M059J (cell line): ENCODE measurements around the gene OSGIN1. TPM values are rescaled to one million over a fixed set of nuclear protein-coding genes. Genes with fewer than 3 reads are reported as not detected.

Source experiments
- DNase-seq: peaks from one replicate; pipeline ENCODE4 v3.0.0-alpha.2; 2012; ENCODE audit warnings: low read depth
- total RNA-seq: library from RNA; depleted of rRNA; stranded (reverse); fragments of >200 nt; shearing (Covaris generic); gene quantifications from 2 replicates; pipeline ENCODE4 v1.2.3, GENCODE V29; 2014

The OSGIN1 gene
- total RNA-seq, 1 experiment from 2014 or later: 3.6 TPM

GRCh38 chr16:83958137-83958845, 5.3 kb downstream of the OSGIN1 start:
- DNase-seq: no peak

DNA sequence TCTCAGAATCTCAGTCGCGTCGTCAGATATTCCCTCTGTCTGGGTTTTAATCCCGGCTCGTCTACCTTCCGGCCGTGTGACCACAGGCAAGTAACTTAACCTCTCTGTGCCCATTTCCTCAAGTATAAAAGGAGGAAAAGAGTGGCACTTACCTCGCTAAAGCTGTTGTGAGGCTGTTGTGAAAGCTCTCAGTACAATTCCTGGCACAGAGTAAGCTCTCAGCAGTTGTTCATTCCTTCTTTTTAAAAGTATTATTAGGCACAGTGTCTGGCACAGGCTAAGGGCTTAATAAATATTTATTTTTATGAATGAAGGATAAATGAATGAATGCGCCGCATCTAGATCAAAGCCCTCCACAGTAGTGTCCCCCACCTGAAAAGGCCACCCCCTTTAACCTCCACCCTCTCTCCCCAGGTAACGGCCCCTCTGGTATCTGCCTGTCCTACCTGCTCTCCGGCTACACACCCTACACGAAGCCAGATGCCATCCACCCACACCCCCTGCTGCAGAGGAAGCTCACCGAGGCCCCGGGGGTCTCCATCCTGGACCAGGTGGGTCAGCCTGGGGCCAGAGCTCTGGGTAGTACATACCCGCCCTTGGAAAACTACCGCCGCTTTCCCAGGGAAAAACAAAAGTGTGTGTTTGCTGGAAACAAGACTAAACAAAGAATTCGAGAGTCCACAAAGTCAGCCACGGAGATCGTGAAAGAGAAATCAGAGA, 6.0 kb downstream of the OSGIN1 start:
- no peak for DNase-seq

DNA sequence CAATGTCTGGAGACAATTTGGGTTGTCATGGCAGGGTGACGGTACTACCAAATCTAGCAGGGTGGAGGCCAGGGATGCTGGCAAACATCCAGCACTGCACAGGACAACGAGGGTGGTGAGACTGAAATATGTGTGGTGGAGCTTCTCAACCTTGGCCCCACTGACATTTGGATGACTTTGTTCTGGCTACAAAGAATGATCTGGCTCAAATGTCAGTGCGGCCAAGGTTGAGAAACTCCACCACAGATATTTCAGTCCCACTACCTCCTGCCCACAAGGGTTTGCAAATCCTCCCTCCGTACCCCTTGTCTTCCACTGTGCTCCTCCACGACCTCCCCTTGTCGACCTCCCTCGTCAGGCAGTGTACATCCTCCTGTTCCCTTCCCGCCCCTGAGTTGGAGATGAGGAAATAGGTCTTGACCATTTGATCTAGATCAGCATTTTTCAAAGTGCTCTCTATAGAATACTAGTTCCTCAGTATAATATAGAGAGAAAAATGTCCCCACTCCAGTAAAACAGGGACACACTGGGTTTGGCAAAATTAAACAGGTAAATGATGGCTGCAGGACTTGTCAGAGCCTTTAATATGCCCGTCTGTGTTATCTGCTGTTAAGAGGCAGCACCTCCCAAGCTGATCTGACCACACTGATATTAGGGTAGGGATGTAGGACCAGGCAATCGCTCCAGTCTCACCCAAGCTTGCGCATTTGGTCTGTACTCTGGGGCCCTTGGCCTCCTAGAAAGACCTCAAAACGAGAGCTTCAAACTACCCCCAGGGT, 6.8 kb downstream of the OSGIN1 start:
- no peak for DNase-seq

DNA sequence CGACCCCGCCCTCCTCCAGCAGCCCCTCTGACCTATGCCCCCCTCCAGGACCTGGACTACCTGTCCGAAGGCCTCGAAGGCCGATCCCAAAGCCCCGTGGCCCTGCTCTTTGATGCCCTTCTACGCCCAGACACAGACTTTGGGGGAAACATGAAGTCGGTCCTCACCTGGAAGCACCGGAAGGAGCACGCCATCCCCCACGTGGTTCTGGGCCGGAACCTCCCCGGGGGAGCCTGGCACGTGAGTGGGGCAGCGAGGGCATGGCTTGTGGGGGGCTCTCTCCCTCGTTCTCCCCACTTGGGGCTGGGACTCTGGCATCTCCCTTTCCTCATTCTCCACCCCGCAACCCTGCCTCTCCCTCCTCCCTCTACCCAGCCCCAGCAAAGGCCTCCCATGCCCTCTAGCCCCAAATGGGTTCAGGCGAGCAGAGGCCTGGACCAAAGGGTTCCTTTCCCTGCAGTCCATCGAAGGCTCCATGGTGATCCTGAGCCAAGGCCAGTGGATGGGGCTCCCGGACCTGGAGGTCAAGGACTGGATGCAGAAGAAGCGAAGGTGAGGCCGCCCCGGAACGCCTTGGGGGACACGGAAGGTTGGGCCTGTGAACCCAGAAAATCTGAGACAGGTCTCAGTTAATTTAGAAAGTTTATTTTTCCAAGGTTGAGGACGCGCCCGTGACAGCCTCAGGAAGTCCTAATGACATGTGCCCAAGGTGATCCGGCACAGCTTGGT, 7.6 kb downstream of the OSGIN1 start:
- DNase-seq: no peak

DNA sequence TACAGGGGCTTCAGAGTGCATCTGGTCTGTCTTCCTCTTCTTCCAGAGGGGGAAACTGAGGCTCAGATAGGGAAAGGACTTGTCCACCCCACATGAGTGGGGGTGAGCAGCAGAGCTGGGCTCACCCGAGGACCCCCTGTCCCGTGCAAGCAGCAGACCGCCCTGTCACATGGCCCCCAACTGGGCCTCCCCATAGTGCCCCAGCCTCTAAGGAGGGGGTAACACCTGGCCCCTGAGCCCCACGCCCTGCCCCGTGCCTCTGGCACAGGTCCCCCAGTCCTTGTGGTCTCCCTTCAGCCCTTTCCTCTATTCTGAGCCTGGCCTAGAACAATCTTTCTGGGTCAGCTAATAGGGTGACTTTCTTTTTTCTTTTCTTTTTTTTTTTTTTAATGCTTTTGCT, 8.6 kb downstream of the OSGIN1 start:
- no peak for DNase-seq

- no peak for DNase-seq
These were observed 10.5 kb downstream of the OSGIN1 start for GRCh38 chr16:83963277-83964119.

GRCh38 chr16:83964684-83965443, 11.8 kb downstream of the OSGIN1 start:
- no peak for DNase-seq

DNA sequence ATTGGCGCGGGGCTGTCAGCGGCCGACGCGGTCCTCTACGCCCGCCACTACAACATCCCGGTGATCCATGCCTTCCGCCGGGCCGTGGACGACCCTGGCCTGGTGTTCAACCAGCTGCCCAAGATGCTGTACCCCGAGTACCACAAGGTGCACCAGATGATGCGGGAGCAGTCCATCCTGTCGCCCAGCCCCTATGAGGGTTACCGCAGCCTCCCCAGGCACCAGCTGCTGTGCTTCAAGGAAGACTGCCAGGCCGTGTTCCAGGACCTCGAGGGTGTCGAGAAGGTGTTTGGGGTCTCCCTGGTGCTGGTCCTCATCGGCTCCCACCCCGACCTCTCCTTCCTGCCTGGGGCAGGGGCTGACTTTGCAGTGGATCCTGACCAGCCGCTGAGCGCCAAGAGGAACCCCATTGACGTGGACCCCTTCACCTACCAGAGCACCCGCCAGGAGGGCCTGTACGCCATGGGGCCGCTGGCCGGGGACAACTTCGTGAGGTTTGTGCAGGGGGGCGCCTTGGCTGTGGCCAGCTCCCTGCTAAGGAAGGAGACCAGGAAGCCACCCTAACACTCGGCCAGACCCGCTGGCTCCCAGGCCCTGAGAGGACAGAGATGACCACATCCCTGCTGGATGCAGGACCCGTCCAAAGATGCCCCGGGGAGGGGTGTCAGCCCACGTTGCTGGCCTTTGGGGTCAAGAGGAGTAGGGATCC, 12.6 kb downstream of the OSGIN1 start:
- no peak for DNase-seq

GRCh38 chr16:83966153-83966696, 13.2 kb downstream of the OSGIN1 start:
- DNase-seq: no peak

DNA sequence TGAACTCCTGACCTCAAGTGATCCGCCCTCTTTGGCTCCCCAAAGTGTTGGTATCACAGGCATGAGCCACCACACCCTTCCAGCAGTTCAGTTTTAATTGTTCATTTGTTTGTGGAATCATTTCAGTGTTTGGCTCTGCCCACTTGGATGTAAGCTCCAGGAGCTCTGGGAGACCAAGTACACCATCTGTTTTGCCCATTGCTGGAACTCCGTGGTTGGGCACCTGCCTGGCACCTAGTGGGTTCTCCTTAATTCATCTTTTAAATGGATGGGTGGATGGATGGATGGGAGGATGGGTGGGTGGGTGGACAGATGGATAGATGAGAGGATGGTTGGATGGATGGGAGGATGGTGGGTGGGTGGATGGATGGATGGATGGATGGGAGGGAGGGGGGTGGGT, 14.1 kb downstream of the OSGIN1 start:
- DNase-seq: no peak

DNA sequence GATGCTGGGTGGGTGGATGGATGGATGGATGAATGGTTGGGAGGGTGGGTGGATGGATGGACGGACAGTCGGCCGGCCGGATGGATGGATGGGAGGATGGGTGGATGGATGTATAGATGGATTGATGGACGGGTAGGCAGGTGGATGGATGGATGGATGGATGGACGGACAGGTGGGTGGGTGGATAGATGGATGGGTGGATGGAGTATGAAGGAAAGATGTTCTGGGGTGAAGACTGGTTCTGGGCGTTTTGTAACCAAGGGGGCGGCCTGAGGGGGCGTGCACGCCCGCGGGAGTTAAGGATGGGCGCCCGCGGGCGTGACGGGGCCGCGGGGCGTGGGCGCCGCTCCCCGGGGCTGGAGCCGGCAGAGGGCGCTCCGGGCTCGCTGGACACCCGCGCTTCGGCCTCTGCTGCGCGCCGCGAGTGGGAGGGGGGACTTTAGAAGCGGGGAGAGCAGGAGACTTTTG, 14.8 kb downstream of the OSGIN1 start, which contains the start of gene NECAB2:
Gene NECAB2, plus strand, starts transcription at position 407 of the 468 bp plus-strand sequence. CDS start 405 bp downstream, outside the sequence.
- DNase-seq: peak; percentile 18

GRCh38 chr16:83968306-83968851, 15.3 kb downstream of the OSGIN1 start:
- no peak for DNase-seq

DNA sequence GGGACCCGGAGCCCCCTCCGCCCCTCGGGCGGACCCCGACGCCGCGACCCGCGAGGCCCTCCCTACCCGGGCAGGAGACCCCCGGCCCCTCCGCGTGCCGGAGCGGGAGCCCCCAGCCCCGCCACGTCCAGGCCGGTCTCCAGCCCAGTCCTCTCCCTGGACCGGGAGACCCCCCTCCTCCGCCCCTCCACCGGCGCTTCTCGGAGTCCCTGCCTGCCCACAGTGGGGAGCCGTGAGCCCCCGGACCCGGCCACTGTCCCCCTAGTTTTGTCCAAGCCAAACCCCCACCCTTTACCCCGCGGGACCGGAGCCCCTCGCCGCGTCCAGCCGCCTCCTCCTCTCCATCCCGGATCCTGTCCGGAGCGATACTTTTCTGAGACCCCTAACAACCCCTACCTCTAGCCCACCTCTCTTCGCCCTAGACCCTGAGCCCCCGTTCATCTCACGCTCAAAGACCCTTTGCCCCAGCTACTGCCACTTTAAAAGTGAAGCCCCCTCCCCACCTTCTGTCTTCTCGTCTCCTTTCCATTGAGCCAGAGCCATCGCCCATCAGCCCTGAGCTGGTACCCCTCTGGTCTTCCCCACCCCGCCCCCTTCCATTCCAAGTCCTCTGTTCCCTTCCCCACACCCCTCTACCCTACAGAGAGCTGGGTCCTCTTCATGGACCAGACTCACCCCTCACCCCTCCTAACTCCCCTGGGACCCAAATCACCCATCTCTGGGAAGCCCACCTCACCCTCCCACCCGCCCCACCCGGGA, 16.0 kb downstream of the OSGIN1 start:
- DNase-seq: no peak

GRCh38 chr16:83969771-83970429, 16.9 kb downstream of the OSGIN1 start:
- DNase-seq: no peak

DNA sequence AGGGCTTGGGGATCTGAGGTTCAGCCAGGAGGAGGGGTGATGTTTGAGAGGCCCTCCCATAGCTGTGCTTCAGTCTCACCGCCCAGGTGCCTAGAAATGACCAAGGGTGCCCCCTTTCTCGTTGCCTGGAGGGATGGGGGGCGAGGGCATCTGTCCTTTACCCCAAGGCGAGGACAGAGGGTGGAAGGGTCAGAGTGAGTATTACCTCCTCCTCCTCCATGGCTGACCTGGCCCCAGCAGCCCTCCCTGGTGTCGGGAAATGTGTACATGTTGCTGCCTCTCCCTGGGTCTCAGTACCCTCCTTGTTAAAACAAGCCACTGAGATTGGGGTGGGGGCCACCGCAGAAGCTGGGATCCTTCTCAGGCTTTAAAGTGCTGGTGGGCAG, 17.4 kb downstream of the OSGIN1 start:
- no peak for DNase-seq

DNA sequence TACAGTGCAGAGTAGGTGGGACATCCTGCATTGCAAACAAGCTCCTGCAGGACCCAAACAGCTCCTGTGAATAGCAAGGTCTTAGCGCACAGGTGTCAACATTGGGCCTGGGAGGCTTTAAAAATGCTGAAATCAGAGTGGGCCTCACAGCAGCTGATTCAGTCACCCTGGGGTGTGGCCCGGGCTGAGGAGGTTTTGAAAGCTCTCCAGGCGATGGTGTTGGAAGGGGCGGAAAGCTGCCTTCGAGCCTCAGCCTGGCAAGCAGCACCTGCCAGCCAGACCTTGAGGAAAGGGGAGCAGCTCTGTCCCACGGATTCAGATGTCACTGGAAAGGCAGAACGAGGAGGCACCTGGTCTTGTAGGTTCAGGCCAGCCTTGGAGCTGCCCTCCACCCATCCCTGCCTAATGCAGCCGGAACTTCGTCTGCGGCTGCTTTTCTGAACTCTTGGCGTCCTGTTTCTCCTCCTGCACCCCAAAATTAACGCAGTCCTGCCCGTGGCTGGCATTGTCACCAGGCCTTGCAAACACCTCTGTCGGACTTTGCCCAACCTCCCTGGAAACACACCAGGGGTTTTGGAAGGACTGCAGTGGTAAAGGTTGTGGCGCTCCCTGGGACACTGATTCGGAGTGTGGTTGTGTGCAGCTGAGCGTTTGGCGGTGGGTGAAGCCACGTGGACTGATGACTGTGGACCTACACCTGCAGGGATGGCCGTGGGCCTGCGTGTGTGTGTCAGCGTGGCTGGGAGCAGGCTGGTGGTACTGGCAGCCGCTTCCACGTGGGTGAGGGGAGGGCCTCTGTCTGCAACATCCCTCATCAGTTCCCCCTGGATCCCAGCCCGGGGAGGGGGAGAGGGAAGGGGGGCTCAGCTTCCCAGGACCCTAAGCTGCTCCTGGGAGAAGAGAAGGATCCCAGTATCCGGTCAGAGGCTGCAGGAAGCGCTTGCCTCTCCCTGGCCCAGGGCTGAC, 18.4 kb downstream of the OSGIN1 start:
- no peak for DNase-seq
